K562 (cell line): ENCODE results near the gene SCAPER. TPM values are rescaled to one million over a fixed set of nuclear protein-coding genes. Genes with fewer than 3 reads are reported as not detected.

Experiments
- ATAC-seq: fragments of 200-7000 bp; cut with Tn5 transposase; 3 replicates; pipeline ENCODE4 v1.9.1; 2020; ENCODE audit warnings: moderate library complexity
- BruUV-seq: library from RNA; stranded (reverse); fragments of 400-500 nt; replicated peaks from 2 replicates; lab custom pipeline; 2021; lab: Mats Ljungman, UMichigan
- CTCF ChIA-PET: fragments of 300-600 bp; formaldehyde crosslinking; extraction: SDS; loops from one replicate; lab custom pipeline; 2021; ENCODE audit warnings: low intra/inter-chr PET ratio; lab: Yijun Ruan, JAX
- POLR2A ChIA-PET: fragments of 300-600, 350-650 bp; sonication (Branson Sonifier 250); formaldehyde crosslinking; extraction: SDS; loops from one replicate; lab custom pipeline; 2021; ENCODE audit warnings: antibody characterized with exemption, inconsistent platforms; lab: Yijun Ruan, JAX
- DNase-seq, 4 experiments: peaks; one replicate each; pipeline versions ENCODE4 v3.0.0 to v3.0.0-alpha.2; 2011 to 2018; ENCODE audit warnings: low spot score in 3 of 4, mixed read lengths in 3 of 4; ENCODE audit errors: extremely low read depth in 1 of 4
- FAIRE-seq: peaks from 2 replicates; lab custom pipeline; 2011; peaks lifted over from hg19 to GRCh38; lab: Jason Lieb, UNC
- H2AFZ ChIP-seq: 2 replicates; pipeline ENCODE4 v1.6.0; 2011; ENCODE audit warnings: low read depth, low read length, control low read depth, inconsistent platforms
- H3K27ac ChIP-seq: fragments of 200-600 bp; 3 replicates; pipeline ENCODE4 v1.8.0; 2011; ENCODE audit warnings: low read depth, mild to moderate bottlenecking, control low read depth, inconsistent platforms, low read length, moderate library complexity, mixed read lengths; ENCODE audit errors: extremely low read depth
- H3K27me3 ChIP-seq, 2 experiments: fragments of 300-600 bp in 1 of 2; 2 replicates in 1 of 2; 3 replicates in 1 of 2; pipeline versions ENCODE4 v1.6.0 to v1.8.0; 2011; ENCODE audit warnings: inconsistent platforms in 2 of 2, low read length in 2 of 2, mild to moderate bottlenecking in 1 of 2, mixed read lengths in 1 of 2, moderate library complexity in 1 of 2; ENCODE audit not compliant: control insufficient read depth in 2 of 2, insufficient read depth in 2 of 2
- H3K36me3 ChIP-seq: fragments of 300-600 bp; 3 replicates; pipeline ENCODE4 v1.8.0; 2011; ENCODE audit warnings: mild to moderate bottlenecking, low read length, inconsistent platforms; ENCODE audit not compliant: control insufficient read depth, insufficient read depth
- H3K4me1 ChIP-seq, 2 experiments: fragments of 200-600 bp in 1 of 2; replicated peaks in 1 of 2; 2 replicates in 1 of 2; 3 replicates in 1 of 2; pipeline versions ENCODE4 v1.5.1 to v1.8.0; 2011; ENCODE audit warnings: inconsistent platforms in 2 of 2, low read length in 2 of 2, mild to moderate bottlenecking in 1 of 2, mixed read lengths in 1 of 2, moderate library complexity in 1 of 2; ENCODE audit not compliant: control insufficient read depth in 2 of 2, insufficient read depth in 2 of 2
- H3K4me2 ChIP-seq: 2 replicates; pipeline ENCODE4 v1.6.1; 2011; ENCODE audit warnings: low read length, control low read depth, inconsistent platforms, mixed read lengths; ENCODE audit not compliant: insufficient read depth
- H3K4me3 ChIP-seq: fragments of 200-600 bp; sonication (generic), shearing (Covaris generic); 2 replicates; pipeline ENCODE4 v1.5.1; 2016; ENCODE audit warnings: control low read depth, inconsistent platforms
- H3K79me2 ChIP-seq: fragments of 200-600 bp; 3 replicates; pipeline ENCODE4 v1.8.0; 2011; ENCODE audit warnings: low read length, inconsistent platforms; ENCODE audit not compliant: control insufficient read depth, insufficient read depth
- H3K9ac ChIP-seq, 2 experiments: 2 replicates each; pipeline versions ENCODE4 v1.6.0 to v1.6.1; 2011; ENCODE audit warnings: low read depth in 2 of 2, low read length in 2 of 2, control low read depth in 1 of 2, inconsistent platforms in 1 of 2, mild to moderate bottlenecking in 1 of 2, mixed read lengths in 1 of 2; ENCODE audit not compliant: insufficient read depth in 1 of 2
- H3K9me1 ChIP-seq: one replicate; pipeline ENCODE4 v1.6.0; 2011; ENCODE audit warnings: inconsistent platforms, mild to moderate bottlenecking, low read length, moderate library complexity; ENCODE audit not compliant: control insufficient read depth, insufficient read depth
- H3K9me3 ChIP-seq: replicated peaks from 2 replicates; pipeline ENCODE4 v1.5.1; 2011; ENCODE audit warnings: low read depth, low read length, inconsistent platforms; ENCODE audit not compliant: control insufficient read depth, insufficient read depth
- H4K20me1 ChIP-seq: replicated peaks from 2 replicates; pipeline ENCODE4 v1.6.1; 2011; ENCODE audit warnings: low read length, inconsistent platforms, mixed read lengths; ENCODE audit not compliant: control insufficient read depth, insufficient read depth
- ARID2 ChIP-seq: fragments of 450-650 bp; IDR thresholded peaks from 2 replicates; pipeline ENCODE4 v1.6.1; 2017; ENCODE audit warnings: antibody characterized with exemption, mild to moderate bottlenecking
- BDP1 ChIP-seq: IDR thresholded peaks from 3 replicates; pipeline ENCODE4 v1.6.1; 2011; ENCODE audit not compliant: insufficient read length, insufficient read depth
- EHMT2 ChIP-seq: fragments of 450-650 bp; IDR thresholded peaks from 2 replicates; pipeline ENCODE4 v1.6.1; 2018; ENCODE audit warnings: antibody characterized with exemption
- HDAC3 ChIP-seq: fragments of 450-650 bp; IDR thresholded peaks from 2 replicates; pipeline ENCODE4 v1.6.1; 2018; ENCODE audit warnings: borderline replicate concordance, mild to moderate bottlenecking, moderate library complexity; ENCODE audit not compliant: partially characterized antibody
- NR3C1 ChIP-seq: sonication (generic); formaldehyde crosslinking; IDR thresholded peaks from 2 replicates; pipeline ENCODE4 v1.8.1; 2022; ENCODE audit warnings: missing genetic modification reagents
- PURB ChIP-seq: sonication (generic); formaldehyde crosslinking; IDR thresholded peaks from 2 replicates; pipeline ENCODE4 v1.9.0; 2021; ENCODE audit warnings: low read depth, mild to moderate bottlenecking, missing genetic modification reagents
- SAP30 ChIP-seq: fragments of 200-600 bp; sonication (generic); IDR thresholded peaks from 2 replicates; pipeline ENCODE4 v1.6.1; 2012; ENCODE audit warnings: borderline replicate concordance, low read depth, mild to moderate bottlenecking, moderate library complexity, low read length, control low read depth, inconsistent platforms; ENCODE audit not compliant: insufficient read depth, poor library complexity, severe bottlenecking
- SRF ChIP-seq, 2 experiments: fragments of 250-450, 450-650 bp in 1 of 2; sonication (Bioruptor Pico) in 1 of 2; sonication (generic) in 1 of 2; formaldehyde crosslinking; IDR thresholded peaks; 2 replicates each; pipeline versions ENCODE4 v1.5.0 to v1.5.1; 2020 to 2022; ENCODE audit warnings: mild to moderate bottlenecking in 1 of 2, missing genetic modification reagents in 1 of 2
- TOE1 ChIP-seq, 2 experiments: fragments of 450-650 bp in 1 of 2; sonication (generic) in 1 of 2; formaldehyde crosslinking in 1 of 2; IDR thresholded peaks; 2 replicates each; pipeline versions ENCODE4 v1.7.1 to v1.8.0; 2016 to 2022; ENCODE audit warnings: borderline replicate concordance in 2 of 2, mild to moderate bottlenecking in 2 of 2, antibody characterized with exemption in 1 of 2, inconsistent platforms in 1 of 2, low read depth in 1 of 2, missing genetic modification reagents in 1 of 2, moderate library complexity in 1 of 2
- ZNF12 ChIP-seq: sonication (generic); formaldehyde crosslinking; IDR thresholded peaks from 2 replicates; pipeline ENCODE4 v1.4.0; 2020; ENCODE audit warnings: mild to moderate bottlenecking, missing genetic modification reagents
- ZNF232 ChIP-seq: sonication (generic); formaldehyde crosslinking; IDR thresholded peaks from 2 replicates; pipeline ENCODE4 v1.8.0; 2022; ENCODE audit warnings: mild to moderate bottlenecking, missing genetic modification reagents
- ZNF408 ChIP-seq: fragments of 250-450 bp; sonication (Bioruptor Pico); IDR thresholded peaks from 2 replicates; pipeline ENCODE4 v1.4.0; 2020; ENCODE audit warnings: low read depth, mild to moderate bottlenecking, moderate library complexity
- WGBS: fragments of 100-300 bp; shearing (Covaris generic); methylation state at CpG from one replicate; pipeline ENCODE4 v1.1.6; 2016; ENCODE audit warnings: low coverage, mixed read lengths; ENCODE audit not compliant: insufficient coverage; ENCODE audit errors: missing lambda C conversion rate; 5-methylcytosine and 5-hydroxymethylcytosine counted together
- in situ Hi-C: fragments of 300-500 bp; cut with MboI; formaldehyde crosslinking; loops from 4 replicates; pipeline ENCODE4 v1.15.0; 2018; ENCODE audit warnings: inconsistent platforms, mixed read lengths
- intact Hi-C: fragments of 100-400 bp; cut with micrococcal nuclease; formaldehyde crosslinking; loops from 2 replicates; pipeline ENCODE4 v1.14.2; 2022
- polyA plus RNA-seq, 8 experiments: library from polyadenylated mRNA; depleted of rRNA in 4 of 8; stranded (reverse) in 5 of 8; unstranded in 3 of 8; fragments of >200 nt; fragmentation: Nextera tagmentation in 2 of 8; fragmentation: Illumina TruSeq in 1 of 8; extraction: Ambion mirVana in 2 of 8; extraction: Trizol in 1 of 8; gene quantifications; 2 replicates each; pipeline versions ENCODE4 v1.2.1 to v1.2.3, GENCODE V29; 2011 to 2014; ENCODE audit warnings: inconsistent platforms in 1 of 8, missing spikeins in 1 of 8
- total RNA-seq, 7 experiments: library from RNA; depleted of rRNA in 6 of 7; stranded (reverse); fragments of >200 nt in 6 of 7; fragmentation: Illumina TruSeq in 2 of 7; extraction: Trizol in 2 of 7; gene quantifications; 2 replicates each; pipeline versions ENCODE4 v1.2.1 to v1.2.3, GENCODE V29; 2011 to 2021; ENCODE audit warnings: low replicate concordance in 1 of 7
- TF ChIP-seq, protein P1 (sequence below), 2 experiments: fragments of 450-650 bp in 1 of 2; sonication (generic) in 1 of 2; formaldehyde crosslinking in 1 of 2; IDR thresholded peaks in 1 of 2; conservative IDR thresholded peaks in 1 of 2; 2 replicates each; pipeline versions ENCODE4 v1.6.1 to v1.8.1; 2016 to 2023; ENCODE audit warnings: mild to moderate bottlenecking in 2 of 2, moderate library complexity in 2 of 2, inconsistent platforms in 1 of 2, missing genetic modification reagents in 1 of 2
- TF ChIP-seq, protein P2 (sequence below): fragments of 250-450 bp; sonication (Bioruptor Pico); IDR thresholded peaks from 2 replicates; pipeline ENCODE4 v1.8.0; 2021; ENCODE audit warnings: moderate library complexity, mild to moderate bottlenecking, inconsistent platforms
- TF ChIP-seq, protein P3 (sequence below): sonication (generic); formaldehyde crosslinking; IDR thresholded peaks from 2 replicates; pipeline ENCODE4 v1.9.0; 2022; ENCODE audit warnings: mild to moderate bottlenecking, missing genetic modification reagents
- TF ChIP-seq, protein P4 (sequence below): sonication (generic); formaldehyde crosslinking; IDR thresholded peaks from 2 replicates; pipeline ENCODE4 v1.8.0; 2022; ENCODE audit warnings: mild to moderate bottlenecking, missing genetic modification reagents

The SCAPER gene
- total and polyA plus RNA-seq, 9 of the 15 experiments (the other 6 are each of a cell fraction or from before 2014, with no cell fraction given) = 1.3 to 5.7 (median 3.2) TPM

DNA sequence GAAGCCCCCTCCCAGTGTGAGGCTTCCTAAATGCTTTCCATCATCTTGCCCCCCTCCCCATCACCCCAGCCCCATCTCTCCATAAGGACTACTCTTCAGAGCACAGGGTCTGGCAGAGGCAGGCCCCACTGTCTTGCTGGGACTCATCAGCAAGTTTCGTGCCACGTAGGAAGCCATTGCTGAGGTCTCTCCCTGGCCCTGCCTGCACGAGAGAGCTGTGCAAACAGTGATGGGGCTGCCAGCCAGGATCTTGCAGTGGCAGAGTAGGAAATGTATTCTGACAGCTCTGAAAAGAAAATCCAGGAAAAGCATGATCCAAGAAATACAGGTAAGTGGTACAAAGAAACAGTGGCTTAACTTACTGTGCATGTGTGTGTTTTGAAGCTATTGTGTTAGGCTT lies 546.0 kb downstream of the SCAPER start:
- Histone ChIP-seq H3K4me1 (no peaks in the 10 kb centered on the region), H3K79me2 (no peaks in the 10 kb centered on the region), H3K4me2 (no peak overlapping the region), H3K9ac (no peak overlapping the region), H3K27me3 (peaks cover 2 to 16% of the 10 kb centered on the region in 2 experiments; a peak in 3 of 5 replicates), H3K27ac (no peak overlapping the region), H3K36me3 (no peaks in the 10 kb centered on the region), H4K20me1 (no peaks in the 10 kb centered on the region), H3K9me3 (no peaks in the 10 kb centered on the region), H3K4me3 (no peak overlapping the region), H2AFZ (no peak overlapping the region), H3K9me1 (no peaks in the 10 kb centered on the region)
- BruUV-seq = no TSS peak
- ChIA-PET CTCF (no interaction called here), POLR2A (interaction anchor here (0.7 to 1.6 kb wide), 2 partner anchors 11 to 23 kb away, joined by 3 to 4 read pairs; partner anchors contain the start of gene ISL2)
- in situ Hi-C loops (no loop called here), intact Hi-C loops (no loop called here)
- DNase-seq (no peak), ATAC-seq (no peak), FAIRE-seq (no peak)
- WGBS = 0% methylated on average over 3 of the region's 3 CpGs
- no peak for TF ChIP-seq BDP1
- TF ChIP-seq, protein P1, sequence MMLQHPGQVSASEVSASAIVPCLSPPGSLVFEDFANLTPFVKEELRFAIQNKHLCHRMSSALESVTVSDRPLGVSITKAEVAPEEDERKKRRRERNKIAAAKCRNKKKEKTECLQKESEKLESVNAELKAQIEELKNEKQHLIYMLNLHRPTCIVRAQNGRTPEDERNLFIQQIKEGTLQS (IDR thresholded peaks at IDR 0.05) = no peak
- TF ChIP-seq, protein P1 (CRISPR knock-in tag; conservative IDR thresholded peaks at IDR 0.05) = no peak
- TF ChIP-seq NR3C1 (CRISPR knock-in tag) = no peak
- no peak for TF ChIP-seq PURB (CRISPR knock-in tag)
- TF ChIP-seq ZNF408 (CRISPR knock-in tag) = no peak
- TF ChIP-seq, protein P2, sequence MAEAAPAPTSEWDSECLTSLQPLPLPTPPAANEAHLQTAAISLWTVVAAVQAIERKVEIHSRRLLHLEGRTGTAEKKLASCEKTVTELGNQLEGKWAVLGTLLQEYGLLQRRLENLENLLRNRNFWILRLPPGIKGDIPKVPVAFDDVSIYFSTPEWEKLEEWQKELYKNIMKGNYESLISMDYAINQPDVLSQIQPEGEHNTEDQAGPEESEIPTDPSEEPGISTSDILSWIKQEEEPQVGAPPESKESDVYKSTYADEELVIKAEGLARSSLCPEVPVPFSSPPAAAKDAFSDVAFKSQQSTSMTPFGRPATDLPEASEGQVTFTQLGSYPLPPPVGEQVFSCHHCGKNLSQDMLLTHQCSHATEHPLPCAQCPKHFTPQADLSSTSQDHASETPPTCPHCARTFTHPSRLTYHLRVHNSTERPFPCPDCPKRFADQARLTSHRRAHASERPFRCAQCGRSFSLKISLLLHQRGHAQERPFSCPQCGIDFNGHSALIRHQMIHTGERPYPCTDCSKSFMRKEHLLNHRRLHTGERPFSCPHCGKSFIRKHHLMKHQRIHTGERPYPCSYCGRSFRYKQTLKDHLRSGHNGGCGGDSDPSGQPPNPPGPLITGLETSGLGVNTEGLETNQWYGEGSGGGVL (CRISPR knock-in tag) = no peak
- no peak for TF ChIP-seq ARID2
- TF ChIP-seq, protein P3, sequence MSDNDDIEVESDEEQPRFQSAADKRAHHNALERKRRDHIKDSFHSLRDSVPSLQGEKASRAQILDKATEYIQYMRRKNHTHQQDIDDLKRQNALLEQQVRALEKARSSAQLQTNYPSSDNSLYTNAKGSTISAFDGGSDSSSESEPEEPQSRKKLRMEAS (CRISPR knock-in tag) = no peak
- TF ChIP-seq, protein P4, sequence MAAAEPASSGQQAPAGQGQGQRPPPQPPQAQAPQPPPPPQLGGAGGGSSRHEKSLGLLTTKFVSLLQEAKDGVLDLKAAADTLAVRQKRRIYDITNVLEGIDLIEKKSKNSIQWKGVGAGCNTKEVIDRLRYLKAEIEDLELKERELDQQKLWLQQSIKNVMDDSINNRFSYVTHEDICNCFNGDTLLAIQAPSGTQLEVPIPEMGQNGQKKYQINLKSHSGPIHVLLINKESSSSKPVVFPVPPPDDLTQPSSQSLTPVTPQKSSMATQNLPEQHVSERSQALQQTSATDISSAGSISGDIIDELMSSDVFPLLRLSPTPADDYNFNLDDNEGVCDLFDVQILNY (CRISPR knock-in tag) = no peak
- TF ChIP-seq ZNF232 = no peak
- TF ChIP-seq HDAC3 = no peak
- no peak for TF ChIP-seq SRF (CRISPR knock-in tag; IDR thresholded peaks at IDR 0.05)
- TF ChIP-seq SAP30 = no peak
- TF ChIP-seq ZNF12 (CRISPR knock-in tag) = no peak
- no peak for TF ChIP-seq EHMT2
- TF ChIP-seq TOE1 (IDR thresholded peaks at IDR 0.05; ENCODE audit: borderline replicate concordance) = no peak
- no peak for TF ChIP-seq TOE1 (CRISPR knock-in tag; IDR thresholded peaks at IDR 0.05; ENCODE audit: borderline replicate concordance, low read depth)
